ENCODE measurements around the gene TEDC1.
"Not testable (repeated sequence)": the region's sequence is repeated elsewhere in the genome, so short reads cannot be mapped to it uniquely, and the experiment has no call there.

TEDC1 gene

GRCh38 chr14:105545676-105546075, 54.6 kb downstream of the TEDC1 start:
- DNase-seq: not testable (repeated sequence)

- DNase-seq: not testable (repeated sequence)
Observed at GRCh38 chr14:105546410-105546809, 55.4 kb downstream of the TEDC1 start.

GRCh38 chr14:105547072-105547471, 56.0 kb downstream of the TEDC1 start:
- not testable (repeated sequence) for DNase-seq

GRCh38 chr14:105547741-105548169, 56.7 kb downstream of the TEDC1 start:
- no peak for DNase-seq
